Liver (tissue), 3 donors: ENCODE measurements around the gene NCAM1.

Experiments
- HNF4G ChIP-seq: IDR thresholded peaks from 2 replicates; pipeline ENCODE4 v1.6.1; 2016; ENCODE audit warnings: antibody characterized with exemption
- RAD21 ChIP-seq, 2 donors: IDR thresholded peaks; 2 replicates each; pipeline ENCODE4 v1.6.1; 2016; ENCODE audit warnings: antibody characterized with exemption in 2 of 2, mild to moderate bottlenecking in 2 of 2
- TF ChIP-seq, protein P1 (sequence below): IDR thresholded peaks from 2 replicates; pipeline ENCODE4 v1.6.1; 2016; ENCODE audit warnings: antibody characterized with exemption
- TF ChIP-seq, protein P2 (sequence below): fragments of 150-350 bp; IDR thresholded peaks from 2 replicates; pipeline ENCODE4 v1.5.1; 2017; ENCODE audit warnings: improper control_type of control experiment, low read depth, low read length; ENCODE audit not compliant: missing input control
- donor health status: healthy.
- donor health status: healthy.

- TF ChIP-seq, protein P1, sequence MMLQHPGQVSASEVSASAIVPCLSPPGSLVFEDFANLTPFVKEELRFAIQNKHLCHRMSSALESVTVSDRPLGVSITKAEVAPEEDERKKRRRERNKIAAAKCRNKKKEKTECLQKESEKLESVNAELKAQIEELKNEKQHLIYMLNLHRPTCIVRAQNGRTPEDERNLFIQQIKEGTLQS, result no peak
- TF ChIP-seq, protein P2, sequence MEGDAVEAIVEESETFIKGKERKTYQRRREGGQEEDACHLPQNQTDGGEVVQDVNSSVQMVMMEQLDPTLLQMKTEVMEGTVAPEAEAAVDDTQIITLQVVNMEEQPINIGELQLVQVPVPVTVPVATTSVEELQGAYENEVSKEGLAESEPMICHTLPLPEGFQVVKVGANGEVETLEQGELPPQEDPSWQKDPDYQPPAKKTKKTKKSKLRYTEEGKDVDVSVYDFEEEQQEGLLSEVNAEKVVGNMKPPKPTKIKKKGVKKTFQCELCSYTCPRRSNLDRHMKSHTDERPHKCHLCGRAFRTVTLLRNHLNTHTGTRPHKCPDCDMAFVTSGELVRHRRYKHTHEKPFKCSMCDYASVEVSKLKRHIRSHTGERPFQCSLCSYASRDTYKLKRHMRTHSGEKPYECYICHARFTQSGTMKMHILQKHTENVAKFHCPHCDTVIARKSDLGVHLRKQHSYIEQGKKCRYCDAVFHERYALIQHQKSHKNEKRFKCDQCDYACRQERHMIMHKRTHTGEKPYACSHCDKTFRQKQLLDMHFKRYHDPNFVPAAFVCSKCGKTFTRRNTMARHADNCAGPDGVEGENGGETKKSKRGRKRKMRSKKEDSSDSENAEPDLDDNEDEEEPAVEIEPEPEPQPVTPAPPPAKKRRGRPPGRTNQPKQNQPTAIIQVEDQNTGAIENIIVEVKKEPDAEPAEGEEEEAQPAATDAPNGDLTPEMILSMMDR, result no peak
- TF ChIP-seq RAD21 (IDR thresholded peaks at IDR 0.05) (no peak), HNF4G (no peak)
Measured at GRCh38 chr11:112975051-112975450, 13.8 kb downstream of the NCAM1 start.
